CD14-positive monocyte (primary cell): Measurements from ENCODE around the gene ITPR2. TPM values are rescaled to one million over a fixed set of nuclear protein-coding genes. Genes with fewer than 3 reads are reported as not detected.
A peak's percentile ranks its signal among the peaks of the same experiment; 100 is the strongest.

Experiments
- DNase-seq, 3 donors: peaks; one replicate each; pipeline ENCODE4 v3.0.0-alpha.2; 2011 to 2022
- H2AFZ ChIP-seq: 2 replicates; pipeline ENCODE4 v1.6.0; 2012; ENCODE audit warnings: mild to moderate bottlenecking, low read depth, low read length, inconsistent platforms; ENCODE audit not compliant: insufficient read depth, poor library complexity, severe bottlenecking
- H3K27ac ChIP-seq, 2 donors: 1 replicate in 1 of 2; 2 replicates in 1 of 2; pipeline ENCODE4 v1.5.1; 2012 to 2013; ENCODE audit warnings: low read length in 2 of 2, control low read depth in 1 of 2, inconsistent platforms in 1 of 2, low read depth in 1 of 2, mild to moderate bottlenecking in 1 of 2
- H3K27me3 ChIP-seq, 2 donors: one replicate each; pipeline versions ENCODE4 v1.6.0 to v1.6.1; 2011 to 2013; ENCODE audit warnings: low read length in 2 of 2; ENCODE audit not compliant: control insufficient read depth in 2 of 2, insufficient read depth in 2 of 2
- H3K36me3 ChIP-seq, 2 donors: replicated peaks in 1 of 2; 1 replicate in 1 of 2; 2 replicates in 1 of 2; pipeline versions ENCODE4 v1.5.1 to v1.6.1; 2012 to 2013; ENCODE audit warnings: low read length in 2 of 2, control low read depth in 1 of 2, inconsistent platforms in 1 of 2, mild to moderate bottlenecking in 1 of 2; ENCODE audit not compliant: insufficient read depth in 2 of 2, control insufficient read depth in 1 of 2
- H3K4me1 ChIP-seq, 2 donors: 1 replicate in 1 of 2; 2 replicates in 1 of 2; pipeline versions ENCODE4 v1.5.1 to v1.6.1; 2012 to 2013; ENCODE audit warnings: low read length in 2 of 2, control low read depth in 1 of 2, inconsistent platforms in 1 of 2, mild to moderate bottlenecking in 1 of 2, moderate library complexity in 1 of 2; ENCODE audit not compliant: insufficient read depth in 2 of 2, control insufficient read depth in 1 of 2
- H3K4me2 ChIP-seq: replicated peaks from 2 replicates; pipeline ENCODE3; 2012; ENCODE audit warnings: low read length, moderate library complexity, mild to moderate bottlenecking; ENCODE audit not compliant: poor library complexity, severe bottlenecking; ENCODE audit errors: extremely low read depth
- H3K4me3 ChIP-seq, 3 experiments: fragments of 200-600 bp in 1 of 3; sonication (generic) in 1 of 3; replicated peaks in 1 of 3; 1 replicate in 2 of 3; 2 replicates in 1 of 3; pipeline ENCODE4 v1.5.1; 2011 to 2013; ENCODE audit warnings: low read length in 3 of 3, mild to moderate bottlenecking in 3 of 3, control low read depth in 2 of 3, low read depth in 2 of 3, inconsistent platforms in 1 of 3, moderate library complexity in 1 of 3
- H3K79me2 ChIP-seq: 2 replicates; pipeline ENCODE4 v1.6.0; 2012; ENCODE audit warnings: mild to moderate bottlenecking, control low read depth, inconsistent platforms, low read length, moderate library complexity; ENCODE audit not compliant: insufficient read depth
- H3K9ac ChIP-seq: 2 replicates; pipeline ENCODE4 v1.6.0; 2017; ENCODE audit warnings: low read length, mild to moderate bottlenecking; ENCODE audit not compliant: insufficient read depth, poor library complexity, severe bottlenecking
- H3K9me3 ChIP-seq, 2 donors: replicated peaks in 1 of 2; 1 replicate in 1 of 2; 2 replicates in 1 of 2; pipeline versions ENCODE4 v1.5.1 to v1.6.1; 2012 to 2013; ENCODE audit warnings: low read length in 2 of 2, control low read depth in 1 of 2; ENCODE audit not compliant: control insufficient read depth in 1 of 2, insufficient read depth in 1 of 2
- H4K20me1 ChIP-seq: 2 replicates; pipeline ENCODE4 v1.6.0; 2012; ENCODE audit warnings: mild to moderate bottlenecking, low read length, control low read depth, moderate library complexity; ENCODE audit not compliant: insufficient read depth
- H3K27ac Mint-ChIP-seq, 7 donors: one replicate each; pipeline ENCODE4 v1.8.0; 2020; ENCODE audit warnings: mild to moderate bottlenecking in 7 of 7, mixed read lengths in 7 of 7, moderate library complexity in 6 of 7, inconsistent platforms in 2 of 7
- H3K27me3 Mint-ChIP-seq, 3 donors: one replicate each; pipeline ENCODE4 v1.8.0; 2021 to 2022; ENCODE audit warnings: low read depth in 3 of 3, mild to moderate bottlenecking in 3 of 3, mixed read lengths in 3 of 3, moderate library complexity in 3 of 3, inconsistent platforms in 1 of 3
- H3K36me3 Mint-ChIP-seq, 2 donors: one replicate each; pipeline ENCODE4 v1.8.0; 2020; ENCODE audit warnings: mixed read lengths in 2 of 2, inconsistent platforms in 1 of 2, mild to moderate bottlenecking in 1 of 2
- H3K4me1 Mint-ChIP-seq: one replicate; pipeline ENCODE4 v1.8.0; 2020; ENCODE audit warnings: mild to moderate bottlenecking, mixed read lengths
- H3K4me3 Mint-ChIP-seq, 2 donors: one replicate each; pipeline ENCODE4 v1.8.0; 2020; ENCODE audit warnings: mild to moderate bottlenecking in 2 of 2, mixed read lengths in 2 of 2, moderate library complexity in 1 of 2
- H3K9me3 Mint-ChIP-seq, 7 donors: one replicate each; pipeline ENCODE4 v1.8.0; 2020 to 2022; ENCODE audit warnings: mixed read lengths in 7 of 7, mild to moderate bottlenecking in 6 of 7, moderate library complexity in 6 of 7, inconsistent platforms in 2 of 7
- WGBS: methylation state at CpG from one replicate; pipeline ENCODE4 v1.1.5; 2013; ENCODE audit warnings: missing lambda C conversion rate; ENCODE audit not compliant: insufficient coverage; 5-methylcytosine and 5-hydroxymethylcytosine counted together
- intact Hi-C, 2 donors: fragments of 100-400 bp; cut with micrococcal nuclease; formaldehyde crosslinking; loops; one replicate each; pipeline versions ENCODE4 v1.15.0 to v1.15.1; 2023
- polyA plus RNA-seq, 3 donors: library from polyadenylated mRNA; depleted of rRNA in 1 of 3; unstranded in 2 of 3; stranded (reverse) in 1 of 3; fragments of 300-500 nt in 2 of 3; fragments of >200 nt in 1 of 3; fragmentation: Illumina TruSeq in 2 of 3; gene quantifications; 1 replicate in 2 of 3; 2 replicates in 1 of 3; pipeline ENCODE4 v1.2.3, GENCODE V29; 2012 to 2021
- TF ChIP-seq, protein P1 (sequence below): fragments of 200-600 bp; IDR thresholded peaks from one replicate; pipeline ENCODE4 v1.8.0; 2022; ENCODE audit warnings: antibody characterized with exemption, mild to moderate bottlenecking

Gene ITPR2
- polyA plus RNA-seq, 3 donors: 2.7 to 6.4 (median 5.7) TPM

- H2AFZ ChIP-seq: no peak overlapping the region
- H3K27ac Mint-ChIP-seq: peak overlapping the region in 1 of 7 donors; percentile 2
- H3K4me3 ChIP-seq: no peak overlapping the region
- TF ChIP-seq, protein P1, sequence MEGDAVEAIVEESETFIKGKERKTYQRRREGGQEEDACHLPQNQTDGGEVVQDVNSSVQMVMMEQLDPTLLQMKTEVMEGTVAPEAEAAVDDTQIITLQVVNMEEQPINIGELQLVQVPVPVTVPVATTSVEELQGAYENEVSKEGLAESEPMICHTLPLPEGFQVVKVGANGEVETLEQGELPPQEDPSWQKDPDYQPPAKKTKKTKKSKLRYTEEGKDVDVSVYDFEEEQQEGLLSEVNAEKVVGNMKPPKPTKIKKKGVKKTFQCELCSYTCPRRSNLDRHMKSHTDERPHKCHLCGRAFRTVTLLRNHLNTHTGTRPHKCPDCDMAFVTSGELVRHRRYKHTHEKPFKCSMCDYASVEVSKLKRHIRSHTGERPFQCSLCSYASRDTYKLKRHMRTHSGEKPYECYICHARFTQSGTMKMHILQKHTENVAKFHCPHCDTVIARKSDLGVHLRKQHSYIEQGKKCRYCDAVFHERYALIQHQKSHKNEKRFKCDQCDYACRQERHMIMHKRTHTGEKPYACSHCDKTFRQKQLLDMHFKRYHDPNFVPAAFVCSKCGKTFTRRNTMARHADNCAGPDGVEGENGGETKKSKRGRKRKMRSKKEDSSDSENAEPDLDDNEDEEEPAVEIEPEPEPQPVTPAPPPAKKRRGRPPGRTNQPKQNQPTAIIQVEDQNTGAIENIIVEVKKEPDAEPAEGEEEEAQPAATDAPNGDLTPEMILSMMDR: no peak
- H3K36me3 ChIP-seq: no peaks in the 10 kb centered on the region
- H3K36me3 Mint-ChIP-seq: no peaks in the 10 kb centered on the region
- peak overlapping the region; percentile 13 for H3K4me2 ChIP-seq
- DNase-seq: peak in 1 of 3 donors; percentile 12
- no peaks in the 10 kb centered on the region for H3K9me3 ChIP-seq
- H3K27me3 ChIP-seq: no peaks in the 10 kb centered on the region
- no peaks in the 10 kb centered on the region for H3K27me3 Mint-ChIP-seq
- H4K20me1 ChIP-seq: peaks cover 86% of the 10 kb centered on the region
- H3K4me1 ChIP-seq: peaks cover 13 to 31% of the 10 kb centered on the region in 2 donors
- peaks cover 5% of the 10 kb centered on the region for H3K79me2 ChIP-seq
- WGBS: no CpG with 5 or more reads among the region's 4 CpGs
- H3K4me1 Mint-ChIP-seq: peaks cover 37% of the 10 kb centered on the region
- no peak overlapping the region for H3K27ac ChIP-seq
- intact Hi-C loops: no loop called here
- H3K9ac ChIP-seq: no peak overlapping the region
- H3K9me3 Mint-ChIP-seq: no peaks in the 10 kb centered on the region
- peak overlapping the region in 1 of 2 donors; percentile 54 for H3K4me3 Mint-ChIP-seq
Observed at GRCh38 chr12:26748741-26749431, 84.1 kb downstream of the ITPR2 start.

DNA sequence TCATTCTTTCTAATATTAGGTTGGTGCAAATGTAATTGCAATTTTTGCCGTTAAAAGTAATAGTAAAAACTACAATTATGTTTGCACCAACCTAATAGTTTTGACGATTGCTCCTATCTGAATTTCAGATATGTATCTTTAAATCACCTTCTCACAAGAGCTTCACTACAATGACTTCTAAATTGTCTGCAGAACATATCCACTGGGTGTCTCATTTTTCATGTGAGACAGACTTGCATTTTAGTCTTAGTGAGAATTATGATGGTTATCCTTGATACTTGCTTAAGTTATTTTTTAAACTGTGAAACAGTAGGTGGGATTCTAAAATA is 84.6 kb downstream of the ITPR2 start:
- Histone ChIP-seq H3K27me3 (no peaks in the 10 kb centered on the region), H3K27ac (no peak overlapping the region), H3K79me2 (peaks cover 7% of the 10 kb centered on the region), H3K9me3 (no peaks in the 10 kb centered on the region), H3K9ac (no peak overlapping the region), H2AFZ (no peak overlapping the region), H4K20me1 (peaks cover 85% of the 10 kb centered on the region), H3K36me3 (no peaks in the 10 kb centered on the region), H3K4me1 (peaks cover 13 to 31% of the 10 kb centered on the region in 2 donors), H3K4me3 (no peak overlapping the region), H3K4me2 (peak overlapping the region; percentile 13)
- H3K9me3 Mint-ChIP-seq: no peaks in the 10 kb centered on the region
- H3K4me1 Mint-ChIP-seq: peaks cover 37% of the 10 kb centered on the region
- TF ChIP-seq, protein P1: no peak
- H3K36me3 Mint-ChIP-seq: no peaks in the 10 kb centered on the region
- no CpG with 5 or more reads among the region's 2 CpGs for WGBS
- no peak for DNase-seq
- H3K27ac Mint-ChIP-seq: no peak overlapping the region
- no peaks in the 10 kb centered on the region for H3K27me3 Mint-ChIP-seq
- intact Hi-C loops: no loop called here
- peak overlapping the region in 1 of 2 donors; percentile 54 for H3K4me3 Mint-ChIP-seq
